Cardiac fibroblast (primary cell): ENCODE results near the gene DGKQ.

Experiments
- DNase-seq, 2 donors: peaks; one replicate each; pipeline versions ENCODE4 v3.0.0 to v3.0.0-alpha.2; 2010; ENCODE audit warnings: low read depth in 2 of 2
- H3K4me3 ChIP-seq, 2 donors: replicated peaks in 1 of 2; 1 replicate in 1 of 2; 2 replicates in 1 of 2; pipeline ENCODE4 v1.5.1; 2011; ENCODE audit warnings: low read depth in 2 of 2, low read length in 2 of 2, mild to moderate bottlenecking in 2 of 2, moderate library complexity in 1 of 2
- CTCF ChIP-seq: IDR thresholded peaks from one replicate; pipeline ENCODE4 v1.5.1; 2011; ENCODE audit warnings: low read depth, mild to moderate bottlenecking, low read length, inconsistent platforms

The DGKQ gene

GRCh38 chr4:955161-955921, 18.0 kb downstream of the DGKQ start:
- no peak for TF ChIP-seq CTCF
- H3K4me3 ChIP-seq = no peak overlapping the region
- DNase-seq = no peak

GRCh38 chr4:954211-955020, 19.0 kb downstream of the DGKQ start:
- H3K4me3 ChIP-seq = no peak overlapping the region
- DNase-seq = no peak
- TF ChIP-seq CTCF = no peak

GRCh38 chr4:953574-953915, 19.8 kb downstream of the DGKQ start:
- no peak overlapping the region for H3K4me3 ChIP-seq
- DNase-seq = no peak
- no peak for TF ChIP-seq CTCF

- DNase-seq = no peak
- no peak overlapping the region for H3K4me3 ChIP-seq
- no peak for TF ChIP-seq CTCF
These were observed 20.3 kb downstream of the DGKQ start for GRCh38 chr4:952881-953573.

- no peak for TF ChIP-seq CTCF
- no peak overlapping the region for H3K4me3 ChIP-seq
- DNase-seq = no peak
These were observed 21.5 kb downstream of the DGKQ start for GRCh38 chr4:951594-952468.

- DNase-seq = no peak
- TF ChIP-seq CTCF = no peak
- H3K4me3 ChIP-seq = no peak overlapping the region
These were observed 22.2 kb downstream of the DGKQ start for GRCh38 chr4:951186-951585.
